Measurements from ENCODE around the gene CFAP43. TPM values are rescaled to one million over a fixed set of nuclear protein-coding genes. Genes with fewer than 3 reads are reported as not detected.

The CFAP43 gene
- total and polyA plus RNA-seq, 2 of the 8 experiments (the other 6 are each of a cell fraction or from before 2014, with no cell fraction given) = 0.11 to 0.27 TPM

DNA sequence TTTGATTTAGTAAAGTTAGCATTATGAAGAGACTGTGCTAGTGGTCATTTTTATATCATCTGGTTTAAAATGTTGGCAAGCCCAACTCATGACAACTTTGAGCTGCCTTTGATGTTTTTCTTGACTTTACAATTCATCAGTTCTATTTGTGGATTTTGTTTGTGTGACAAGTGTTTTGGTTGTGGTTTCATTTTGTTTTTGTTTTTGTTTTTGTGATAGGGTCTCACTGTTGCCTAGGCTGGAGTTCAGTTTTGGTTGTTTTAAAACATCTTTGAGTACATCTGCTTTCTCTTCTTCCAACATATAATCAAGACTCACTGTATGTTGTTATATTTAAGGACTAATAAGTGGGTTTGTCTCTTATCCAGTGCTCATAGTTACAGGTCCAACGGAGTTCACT lies 127.7 kb downstream of the CFAP43 start (continued):
- TF ChIP-seq, protein P1, sequence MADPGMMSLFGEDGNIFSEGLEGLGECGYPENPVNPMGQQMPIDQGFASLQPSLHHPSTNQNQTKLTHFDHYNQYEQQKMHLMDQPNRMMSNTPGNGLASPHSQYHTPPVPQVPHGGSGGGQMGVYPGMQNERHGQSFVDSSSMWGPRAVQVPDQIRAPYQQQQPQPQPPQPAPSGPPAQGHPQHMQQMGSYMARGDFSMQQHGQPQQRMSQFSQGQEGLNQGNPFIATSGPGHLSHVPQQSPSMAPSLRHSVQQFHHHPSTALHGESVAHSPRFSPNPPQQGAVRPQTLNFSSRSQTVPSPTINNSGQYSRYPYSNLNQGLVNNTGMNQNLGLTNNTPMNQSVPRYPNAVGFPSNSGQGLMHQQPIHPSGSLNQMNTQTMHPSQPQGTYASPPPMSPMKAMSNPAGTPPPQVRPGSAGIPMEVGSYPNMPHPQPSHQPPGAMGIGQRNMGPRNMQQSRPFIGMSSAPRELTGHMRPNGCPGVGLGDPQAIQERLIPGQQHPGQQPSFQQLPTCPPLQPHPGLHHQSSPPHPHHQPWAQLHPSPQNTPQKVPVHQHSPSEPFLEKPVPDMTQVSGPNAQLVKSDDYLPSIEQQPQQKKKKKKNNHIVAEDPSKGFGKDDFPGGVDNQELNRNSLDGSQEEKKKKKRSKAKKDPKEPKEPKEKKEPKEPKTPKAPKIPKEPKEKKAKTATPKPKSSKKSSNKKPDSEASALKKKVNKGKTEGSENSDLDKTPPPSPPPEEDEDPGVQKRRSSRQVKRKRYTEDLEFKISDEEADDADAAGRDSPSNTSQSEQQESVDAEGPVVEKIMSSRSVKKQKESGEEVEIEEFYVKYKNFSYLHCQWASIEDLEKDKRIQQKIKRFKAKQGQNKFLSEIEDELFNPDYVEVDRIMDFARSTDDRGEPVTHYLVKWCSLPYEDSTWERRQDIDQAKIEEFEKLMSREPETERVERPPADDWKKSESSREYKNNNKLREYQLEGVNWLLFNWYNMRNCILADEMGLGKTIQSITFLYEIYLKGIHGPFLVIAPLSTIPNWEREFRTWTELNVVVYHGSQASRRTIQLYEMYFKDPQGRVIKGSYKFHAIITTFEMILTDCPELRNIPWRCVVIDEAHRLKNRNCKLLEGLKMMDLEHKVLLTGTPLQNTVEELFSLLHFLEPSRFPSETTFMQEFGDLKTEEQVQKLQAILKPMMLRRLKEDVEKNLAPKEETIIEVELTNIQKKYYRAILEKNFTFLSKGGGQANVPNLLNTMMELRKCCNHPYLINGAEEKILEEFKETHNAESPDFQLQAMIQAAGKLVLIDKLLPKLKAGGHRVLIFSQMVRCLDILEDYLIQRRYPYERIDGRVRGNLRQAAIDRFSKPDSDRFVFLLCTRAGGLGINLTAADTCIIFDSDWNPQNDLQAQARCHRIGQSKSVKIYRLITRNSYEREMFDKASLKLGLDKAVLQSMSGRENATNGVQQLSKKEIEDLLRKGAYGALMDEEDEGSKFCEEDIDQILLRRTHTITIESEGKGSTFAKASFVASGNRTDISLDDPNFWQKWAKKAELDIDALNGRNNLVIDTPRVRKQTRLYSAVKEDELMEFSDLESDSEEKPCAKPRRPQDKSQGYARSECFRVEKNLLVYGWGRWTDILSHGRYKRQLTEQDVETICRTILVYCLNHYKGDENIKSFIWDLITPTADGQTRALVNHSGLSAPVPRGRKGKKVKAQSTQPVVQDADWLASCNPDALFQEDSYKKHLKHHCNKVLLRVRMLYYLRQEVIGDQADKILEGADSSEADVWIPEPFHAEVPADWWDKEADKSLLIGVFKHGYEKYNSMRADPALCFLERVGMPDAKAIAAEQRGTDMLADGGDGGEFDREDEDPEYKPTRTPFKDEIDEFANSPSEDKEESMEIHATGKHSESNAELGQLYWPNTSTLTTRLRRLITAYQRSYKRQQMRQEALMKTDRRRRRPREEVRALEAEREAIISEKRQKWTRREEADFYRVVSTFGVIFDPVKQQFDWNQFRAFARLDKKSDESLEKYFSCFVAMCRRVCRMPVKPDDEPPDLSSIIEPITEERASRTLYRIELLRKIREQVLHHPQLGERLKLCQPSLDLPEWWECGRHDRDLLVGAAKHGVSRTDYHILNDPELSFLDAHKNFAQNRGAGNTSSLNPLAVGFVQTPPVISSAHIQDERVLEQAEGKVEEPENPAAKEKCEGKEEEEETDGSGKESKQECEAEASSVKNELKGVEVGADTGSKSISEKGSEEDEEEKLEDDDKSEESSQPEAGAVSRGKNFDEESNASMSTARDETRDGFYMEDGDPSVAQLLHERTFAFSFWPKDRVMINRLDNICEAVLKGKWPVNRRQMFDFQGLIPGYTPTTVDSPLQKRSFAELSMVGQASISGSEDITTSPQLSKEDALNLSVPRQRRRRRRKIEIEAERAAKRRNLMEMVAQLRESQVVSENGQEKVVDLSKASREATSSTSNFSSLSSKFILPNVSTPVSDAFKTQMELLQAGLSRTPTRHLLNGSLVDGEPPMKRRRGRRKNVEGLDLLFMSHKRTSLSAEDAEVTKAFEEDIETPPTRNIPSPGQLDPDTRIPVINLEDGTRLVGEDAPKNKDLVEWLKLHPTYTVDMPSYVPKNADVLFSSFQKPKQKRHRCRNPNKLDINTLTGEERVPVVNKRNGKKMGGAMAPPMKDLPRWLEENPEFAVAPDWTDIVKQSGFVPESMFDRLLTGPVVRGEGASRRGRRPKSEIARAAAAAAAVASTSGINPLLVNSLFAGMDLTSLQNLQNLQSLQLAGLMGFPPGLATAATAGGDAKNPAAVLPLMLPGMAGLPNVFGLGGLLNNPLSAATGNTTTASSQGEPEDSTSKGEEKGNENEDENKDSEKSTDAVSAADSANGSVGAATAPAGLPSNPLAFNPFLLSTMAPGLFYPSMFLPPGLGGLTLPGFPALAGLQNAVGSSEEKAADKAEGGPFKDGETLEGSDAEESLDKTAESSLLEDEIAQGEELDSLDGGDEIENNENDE (IDR thresholded peaks at IDR 0.05; ENCODE audit: insufficient replicate concordance, low read length) = no peak
- TF ChIP-seq SP4 (IDR thresholded peaks at IDR 0.05; ENCODE audit: low read length) (no peak), TAF1 (IDR thresholded peaks at IDR 0.05; ENCODE audit: low read depth, low read length) (no peak), SIRT6 (IDR thresholded peaks at IDR 0.05; ENCODE audit: low read length) (no peak)

All from H1 (cell line).